Urinary bladder (tissue), 4 donors: ENCODE results near the gene CX3CL1. TPM values are rescaled to one million over a fixed set of nuclear protein-coding genes. Genes with fewer than 3 reads are reported as not detected.

ENCODE experiments used
- DNase-seq: peaks from one replicate; pipeline ENCODE4 v3.0.0-alpha.2; 2015; ENCODE audit errors: extremely low spot score
- H3K27ac ChIP-seq: one replicate; pipeline ENCODE4 v1.5.1; 2013; ENCODE audit warnings: low read depth, mild to moderate bottlenecking, moderate library complexity
- H3K36me3 ChIP-seq: one replicate; pipeline ENCODE4 v1.6.1; 2013; ENCODE audit warnings: mild to moderate bottlenecking, moderate library complexity; ENCODE audit not compliant: insufficient read depth
- H3K4me1 ChIP-seq: one replicate; pipeline ENCODE4 v1.6.1; 2013; ENCODE audit warnings: mild to moderate bottlenecking, moderate library complexity; ENCODE audit not compliant: insufficient read depth
- H3K4me3 ChIP-seq: one replicate; pipeline ENCODE4 v1.5.1; 2013; ENCODE audit warnings: low read depth, low read length
- WGBS: extraction: QIAGEN DNeasy Blood & Tissue Kit; methylation state at CpG from one replicate; pipeline ENCODE4 v1.1.7; 2013; 5-methylcytosine and 5-hydroxymethylcytosine counted together
- polyA plus RNA-seq: library from polyadenylated mRNA; stranded (reverse); fragments of 200-250 nt; gene quantifications from one replicate; pipeline ENCODE4 v1.2.3, GENCODE V29; 2013
- total RNA-seq: library from RNA; depleted of rRNA; stranded (reverse); fragments of >200 nt; gene quantifications from one replicate; pipeline ENCODE4 v1.2.3, GENCODE V29; 2014
- donor health status: healthy with polysubstance abuse.
- donor health status: healthy.

Gene CX3CL1
- total and polyA plus RNA-seq, 2 donors: 2.1 to 56.5 TPM

DNA sequence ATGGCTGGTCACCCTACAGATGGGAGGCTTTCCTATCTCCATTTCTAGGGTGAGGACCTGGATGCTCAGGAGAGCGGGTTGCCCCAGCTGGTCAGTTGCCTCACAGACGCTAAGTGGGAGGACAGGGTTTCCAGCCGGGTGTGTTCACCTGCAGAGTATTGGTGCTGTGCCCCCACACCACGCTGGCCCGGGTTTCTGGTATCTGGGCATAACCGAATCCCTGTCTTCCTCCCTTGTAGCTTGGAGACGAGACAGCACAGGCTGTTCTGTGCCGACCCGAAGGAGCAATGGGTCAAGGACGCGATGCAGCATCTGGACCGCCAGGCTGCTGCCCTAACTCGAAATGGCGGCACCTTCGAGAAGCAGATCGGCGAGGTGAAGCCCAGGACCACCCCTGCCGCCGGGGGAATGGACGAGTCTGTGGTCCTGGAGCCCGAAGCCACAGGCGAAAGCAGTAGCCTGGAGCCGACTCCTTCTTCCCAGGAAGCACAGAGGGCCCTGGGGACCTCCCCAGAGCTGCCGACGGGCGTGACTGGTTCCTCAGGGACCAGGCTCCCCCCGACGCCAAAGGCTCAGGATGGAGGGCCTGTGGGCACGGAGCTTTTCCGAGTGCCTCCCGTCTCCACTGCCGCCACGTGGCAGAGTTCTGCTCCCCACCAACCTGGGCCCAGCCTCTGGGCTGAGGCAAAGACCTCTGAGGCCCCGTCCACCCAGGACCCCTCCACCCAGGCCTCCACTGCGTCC is 9.7 kb downstream of the CX3CL1 start:
- Histone ChIP-seq H3K27ac (no peak overlapping the region), H3K36me3 (no peaks in the 10 kb centered on the region), H3K4me1 (peaks cover 2% of the 10 kb centered on the region), H3K4me3 (no peak overlapping the region)
- DNase-seq: no peak
- WGBS: 95% methylated on average over 35 of the region's 35 CpGs

DNA sequence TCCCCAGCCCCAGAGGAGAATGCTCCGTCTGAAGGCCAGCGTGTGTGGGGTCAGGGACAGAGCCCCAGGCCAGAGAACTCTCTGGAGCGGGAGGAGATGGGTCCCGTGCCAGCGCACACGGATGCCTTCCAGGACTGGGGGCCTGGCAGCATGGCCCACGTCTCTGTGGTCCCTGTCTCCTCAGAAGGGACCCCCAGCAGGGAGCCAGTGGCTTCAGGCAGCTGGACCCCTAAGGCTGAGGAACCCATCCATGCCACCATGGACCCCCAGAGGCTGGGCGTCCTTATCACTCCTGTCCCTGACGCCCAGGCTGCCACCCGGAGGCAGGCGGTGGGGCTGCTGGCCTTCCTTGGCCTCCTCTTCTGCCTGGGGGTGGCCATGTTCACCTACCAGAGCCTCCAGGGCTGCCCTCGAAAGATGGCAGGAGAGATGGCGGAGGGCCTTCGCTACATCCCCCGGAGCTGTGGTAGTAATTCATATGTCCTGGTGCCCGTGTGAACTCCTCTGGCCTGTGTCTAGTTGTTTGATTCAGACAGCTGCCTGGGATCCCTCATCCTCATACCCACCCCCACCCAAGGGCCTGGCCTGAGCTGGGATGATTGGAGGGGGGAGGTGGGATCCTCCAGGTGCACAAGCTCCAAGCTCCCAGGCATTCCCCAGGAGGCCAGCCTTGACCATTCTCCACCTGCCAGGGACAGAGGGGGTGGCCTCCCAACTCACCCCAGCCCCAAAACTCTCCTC is 10.4 kb downstream of the CX3CL1 start:
- DNase-seq: no peak
- WGBS: 96% methylated on average over 16 of the region's 16 CpGs
- H3K27ac ChIP-seq: no peak overlapping the region
- H3K4me1 ChIP-seq: peaks cover 2% of the 10 kb centered on the region
- no peak overlapping the region for H3K4me3 ChIP-seq
- no peaks in the 10 kb centered on the region for H3K36me3 ChIP-seq

DNA sequence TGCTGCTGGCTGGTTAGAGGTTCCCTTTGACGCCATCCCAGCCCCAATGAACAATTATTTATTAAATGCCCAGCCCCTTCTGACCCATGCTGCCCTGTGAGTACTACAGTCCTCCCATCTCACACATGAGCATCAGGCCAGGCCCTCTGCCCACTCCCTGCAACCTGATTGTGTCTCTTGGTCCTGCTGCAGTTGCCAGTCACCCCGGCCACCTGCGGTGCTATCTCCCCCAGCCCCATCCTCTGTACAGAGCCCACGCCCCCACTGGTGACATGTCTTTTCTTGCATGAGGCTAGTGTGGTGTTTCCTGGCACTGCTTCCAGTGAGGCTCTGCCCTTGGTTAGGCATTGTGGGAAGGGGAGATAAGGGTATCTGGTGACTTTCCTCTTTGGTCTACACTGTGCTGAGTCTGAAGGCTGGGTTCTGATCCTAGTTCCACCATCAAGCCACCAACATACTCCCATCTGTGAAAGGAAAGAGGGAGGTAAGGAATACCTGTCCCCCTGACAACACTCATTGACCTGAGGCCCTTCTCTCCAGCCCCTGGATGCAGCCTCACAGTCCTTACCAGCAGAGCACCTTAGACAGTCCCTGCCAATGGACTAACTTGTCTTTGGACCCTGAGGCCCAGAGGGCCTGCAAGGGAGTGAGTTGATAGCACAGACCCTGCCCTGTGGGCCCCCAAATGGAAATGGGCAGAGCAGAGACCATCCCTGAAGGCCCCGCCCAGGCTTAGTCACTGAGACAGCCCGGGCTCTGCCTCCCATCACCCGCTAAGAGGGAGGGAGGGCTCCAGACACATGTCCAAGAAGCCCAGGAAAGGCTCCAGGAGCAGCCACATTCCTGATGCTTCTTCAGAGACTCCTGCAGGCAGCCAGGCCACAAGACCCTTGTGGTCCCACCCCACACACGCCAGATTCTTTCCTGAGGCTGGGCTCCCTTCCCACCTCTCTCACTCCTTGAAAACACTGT is 11.3 kb downstream of the CX3CL1 start:
- H3K27ac ChIP-seq: no peak overlapping the region
- WGBS: 57% methylated on average over 8 of the region's 8 CpGs
- peaks cover 2% of the 10 kb centered on the region for H3K4me1 ChIP-seq

DNA sequence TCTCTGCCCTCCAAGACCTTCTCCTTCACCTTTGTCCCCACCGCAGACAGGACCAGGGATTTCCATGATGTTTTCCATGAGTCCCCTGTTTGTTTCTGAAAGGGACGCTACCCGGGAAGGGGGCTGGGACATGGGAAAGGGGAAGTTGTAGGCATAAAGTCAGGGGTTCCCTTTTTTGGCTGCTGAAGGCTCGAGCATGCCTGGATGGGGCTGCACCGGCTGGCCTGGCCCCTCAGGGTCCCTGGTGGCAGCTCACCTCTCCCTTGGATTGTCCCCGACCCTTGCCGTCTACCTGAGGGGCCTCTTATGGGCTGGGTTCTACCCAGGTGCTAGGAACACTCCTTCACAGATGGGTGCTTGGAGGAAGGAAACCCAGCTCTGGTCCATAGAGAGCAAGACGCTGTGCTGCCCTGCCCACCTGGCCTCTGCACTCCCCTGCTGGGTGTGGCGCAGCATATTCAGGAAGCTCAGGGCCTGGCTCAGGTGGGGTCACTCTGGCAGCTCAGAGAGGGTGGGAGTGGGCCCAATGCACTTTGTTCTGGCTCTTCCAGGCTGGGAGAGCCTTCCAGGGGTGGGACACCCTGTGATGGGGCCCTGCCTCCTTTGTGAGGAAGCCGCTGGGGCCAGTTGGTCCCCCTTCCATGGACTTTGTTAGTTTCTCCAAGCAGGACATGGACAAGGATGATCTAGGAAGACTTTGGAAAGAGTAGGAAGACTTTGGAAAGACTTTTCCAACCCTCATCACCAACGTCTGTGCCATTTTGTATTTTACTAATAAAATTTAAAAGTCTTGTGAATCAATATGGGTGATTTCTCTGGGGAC is 12.2 kb downstream of the CX3CL1 start:
- Histone ChIP-seq H3K36me3 (no peaks in the 10 kb centered on the region), H3K4me1 (peaks cover 2% of the 10 kb centered on the region), H3K27ac (no peak overlapping the region), H3K4me3 (no peak overlapping the region)
- 64% methylated on average over 11 of the region's 11 CpGs for WGBS
- no peak for DNase-seq

More for the DNA sequence above, 11.3 kb downstream of the CX3CL1 start:
- DNase-seq: no peak
- H3K36me3 ChIP-seq: no peaks in the 10 kb centered on the region
- no peak overlapping the region for H3K4me3 ChIP-seq

GRCh38 chr16:57385083-57385482 is 12.8 kb downstream of the CX3CL1 start:
- Histone ChIP-seq H3K4me1 (peaks cover 2% of the 10 kb centered on the region), H3K36me3 (no peaks in the 10 kb centered on the region), H3K27ac (no peak overlapping the region), H3K4me3 (no peak overlapping the region)
- 84% methylated on average over 5 of the region's 5 CpGs for WGBS
- no peak for DNase-seq

DNA sequence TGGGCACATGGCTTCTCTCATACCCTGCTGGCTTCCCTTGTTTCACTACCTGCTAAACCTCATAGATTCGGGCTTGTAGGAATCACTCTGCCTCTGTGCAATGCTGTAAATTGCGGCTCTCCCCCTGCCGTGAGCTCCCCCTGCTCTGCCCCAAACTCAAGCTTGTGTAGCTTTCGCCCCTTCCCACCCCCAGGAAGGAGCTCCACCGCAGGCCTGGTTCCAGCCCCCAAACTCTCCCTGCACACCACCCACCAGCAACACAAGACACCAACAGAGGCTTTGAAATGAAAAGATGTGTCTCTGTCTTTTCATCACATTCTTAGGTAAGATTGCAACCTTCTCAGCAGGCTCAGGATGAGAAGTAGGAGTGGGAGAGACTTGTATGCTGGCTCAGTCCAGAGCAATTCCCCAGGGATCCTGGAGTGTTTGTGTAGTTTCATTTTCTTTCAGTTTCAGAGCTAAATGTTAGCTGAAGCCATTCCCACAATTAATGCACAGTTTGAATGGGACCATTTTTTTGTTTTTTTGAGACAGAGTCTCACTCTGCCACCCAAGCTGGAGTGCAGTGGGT is 14.2 kb downstream of the CX3CL1 start:
- DNase-seq: no peak
- peaks cover 2% of the 10 kb centered on the region for H3K4me1 ChIP-seq
- 68% methylated on average over 5 of the region's 5 CpGs for WGBS
- H3K27ac ChIP-seq: no peak overlapping the region
- H3K36me3 ChIP-seq: no peaks in the 10 kb centered on the region
- no peak overlapping the region for H3K4me3 ChIP-seq

DNA sequence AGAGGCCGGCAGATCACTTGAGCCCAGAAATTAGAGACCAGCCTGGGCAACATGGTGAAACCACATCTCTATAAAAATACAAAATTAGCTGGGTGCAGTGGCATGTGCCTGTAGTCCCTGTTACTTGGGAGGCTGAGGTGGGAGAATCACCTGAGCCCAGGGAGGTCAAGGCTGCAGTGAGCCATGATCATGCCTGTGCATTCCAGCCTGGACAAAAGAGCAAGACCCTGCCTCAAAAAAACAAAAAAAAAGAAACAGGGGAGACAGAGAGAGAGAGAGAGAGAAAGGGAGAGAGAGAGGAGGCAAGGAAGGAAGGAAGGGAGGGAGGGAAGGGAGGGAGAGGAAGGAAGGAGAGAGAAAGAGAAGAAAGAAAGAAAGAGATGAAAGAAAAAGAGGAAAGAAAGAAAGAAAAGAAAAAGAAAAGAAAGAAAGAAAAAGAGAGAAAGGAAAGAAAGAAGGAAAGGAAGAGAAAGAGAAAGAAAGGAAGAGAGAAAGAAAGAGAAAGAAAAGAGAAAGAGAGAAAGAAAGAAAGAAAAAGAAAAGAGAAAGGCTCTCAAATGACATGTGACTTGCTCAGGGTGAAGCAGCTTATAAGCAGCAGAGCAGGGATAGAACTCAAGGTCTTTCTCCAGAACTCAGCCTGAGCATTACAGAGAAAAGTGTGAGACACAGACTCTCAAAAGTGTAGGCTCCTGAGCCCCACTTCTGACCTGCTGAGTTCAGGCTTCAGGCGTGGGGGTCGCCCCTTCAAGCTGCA is 15.5 kb downstream of the CX3CL1 start:
- H3K36me3 ChIP-seq: no peaks in the 10 kb centered on the region
- 85% methylated on average over 3 of the region's 3 CpGs for WGBS

GRCh38 chr16:57388359-57389086 is 16.2 kb downstream of the CX3CL1 start:
- H3K4me1 ChIP-seq: peaks cover 2% of the 10 kb centered on the region
- WGBS: 72% methylated on average over 7 of the region's 7 CpGs
- no peak overlapping the region for H3K4me3 ChIP-seq
- no peaks in the 10 kb centered on the region for H3K36me3 ChIP-seq
- no peak for DNase-seq
- no peak overlapping the region for H3K27ac ChIP-seq

More for the DNA sequence above, 15.5 kb downstream of the CX3CL1 start:
- H3K4me1 ChIP-seq: peaks cover 2% of the 10 kb centered on the region
- no peak for DNase-seq
- no peak overlapping the region for H3K4me3 ChIP-seq
- H3K27ac ChIP-seq: no peak overlapping the region

- DNase-seq: no peak
- no peak overlapping the region for H3K4me3 ChIP-seq
- H3K36me3 ChIP-seq: no peaks in the 10 kb centered on the region
- no peak overlapping the region for H3K27ac ChIP-seq
- H3K4me1 ChIP-seq: peaks cover 2% of the 10 kb centered on the region
- 94% methylated on average over 3 of the region's 3 CpGs for WGBS
These were observed 16.8 kb downstream of the CX3CL1 start for GRCh38 chr16:57389087-57389468.

GRCh38 chr16:57390636-57391295 is 18.5 kb downstream of the CX3CL1 start:
- 63% methylated on average over 5 of the region's 5 CpGs for WGBS
- no peak overlapping the region for H3K4me3 ChIP-seq
- no peaks in the 10 kb centered on the region for H3K36me3 ChIP-seq
- no peak for DNase-seq
- no peaks in the 10 kb centered on the region for H3K4me1 ChIP-seq
- H3K27ac ChIP-seq: no peak overlapping the region

DNA sequence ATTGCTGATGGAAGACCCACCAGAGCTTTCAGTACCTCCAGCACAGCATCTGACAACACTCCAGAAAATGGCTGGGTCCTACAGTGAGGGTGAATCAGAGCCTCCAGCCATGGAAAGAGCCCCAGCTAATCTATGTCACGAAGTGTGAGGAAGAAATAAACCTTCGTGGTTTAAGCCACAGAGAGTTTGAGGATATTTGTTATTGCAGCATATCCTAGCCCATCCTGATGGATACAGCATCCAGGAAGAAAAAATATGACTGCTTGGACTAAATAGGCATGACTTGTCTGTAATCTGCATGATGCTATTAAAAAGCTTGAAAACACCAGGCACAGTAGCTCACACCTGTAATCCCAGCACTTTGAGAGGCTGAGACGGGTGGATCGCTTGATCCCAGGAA is 19.0 kb downstream of the CX3CL1 start:
- Histone ChIP-seq H3K27ac (no peak overlapping the region), H3K4me1 (no peaks in the 10 kb centered on the region), H3K4me3 (no peak overlapping the region), H3K36me3 (no peaks in the 10 kb centered on the region)
- 81% methylated on average over 4 of the region's 4 CpGs for WGBS
- no peak for DNase-seq
